Fibroblast of pulmonary artery (primary cell): ENCODE measurements around the gene SLC6A6.
"Not testable (repeated sequence)": the region's sequence is repeated elsewhere in the genome, so short reads cannot be mapped to it uniquely, and the experiment has no call there.

Experiments used
- DNase-seq: peaks from one replicate; pipeline ENCODE4 v3.0.0-alpha.2; 2010; ENCODE audit warnings: low read depth
- H3K4me3 ChIP-seq: replicated peaks from 2 replicates; pipeline ENCODE4 v1.5.1; 2011; ENCODE audit warnings: low read depth, mild to moderate bottlenecking, control low read depth, low read length, moderate library complexity
- CTCF ChIP-seq: IDR thresholded peaks from 2 replicates; pipeline ENCODE4 v1.5.1; 2011; ENCODE audit warnings: mild to moderate bottlenecking, control low read depth, low read length, inconsistent platforms; ENCODE audit errors: missing control alignments

The SLC6A6 gene

GRCh38 chr3:14514323-14514720 lies 111.9 kb downstream of the SLC6A6 start:
- TF ChIP-seq CTCF, result no peak
- H3K4me3 ChIP-seq, result no peak overlapping the region
- no peak for DNase-seq

- H3K4me3 ChIP-seq, DNase-seq: not testable (repeated sequence)
Observed at GRCh38 chr3:14515526-14515925, 113.1 kb downstream of the SLC6A6 start.

- no peak for TF ChIP-seq CTCF
- DNase-seq, result no peak
- no peak overlapping the region for H3K4me3 ChIP-seq
Observed at GRCh38 chr3:14516738-14517345, 114.4 kb downstream of the SLC6A6 start.

GRCh38 chr3:14517601-14518431 lies 115.4 kb downstream of the SLC6A6 start:
- TF ChIP-seq CTCF, result no peak
- no peak overlapping the region for H3K4me3 ChIP-seq
- no peak for DNase-seq

- TF ChIP-seq CTCF, result no peak
- H3K4me3 ChIP-seq, result no peak overlapping the region
- no peak for DNase-seq
Observed at GRCh38 chr3:14518432-14518802, 116.0 kb downstream of the SLC6A6 start.

GRCh38 chr3:14518893-14519292 lies 116.5 kb downstream of the SLC6A6 start:
- DNase-seq, result no peak
- H3K4me3 ChIP-seq, result no peak overlapping the region
- TF ChIP-seq CTCF, result no peak

GRCh38 chr3:14519406-14519805 lies 117.0 kb downstream of the SLC6A6 start:
- no peak overlapping the region for H3K4me3 ChIP-seq
- TF ChIP-seq CTCF, result no peak
- no peak for DNase-seq
